Germinal center (tissue), 1 donor: ENCODE measurements around the gene ZNF740.
"Not testable (repeated sequence)": the region's sequence is repeated elsewhere in the genome, so short reads cannot be mapped to it uniquely, and the experiment has no call there.

Experiments
- DNase-seq: peaks from one replicate; pipeline ENCODE4 v3.0.0; 2012; ENCODE audit warnings: mixed read lengths, low spot score

Gene ZNF740

DNA sequence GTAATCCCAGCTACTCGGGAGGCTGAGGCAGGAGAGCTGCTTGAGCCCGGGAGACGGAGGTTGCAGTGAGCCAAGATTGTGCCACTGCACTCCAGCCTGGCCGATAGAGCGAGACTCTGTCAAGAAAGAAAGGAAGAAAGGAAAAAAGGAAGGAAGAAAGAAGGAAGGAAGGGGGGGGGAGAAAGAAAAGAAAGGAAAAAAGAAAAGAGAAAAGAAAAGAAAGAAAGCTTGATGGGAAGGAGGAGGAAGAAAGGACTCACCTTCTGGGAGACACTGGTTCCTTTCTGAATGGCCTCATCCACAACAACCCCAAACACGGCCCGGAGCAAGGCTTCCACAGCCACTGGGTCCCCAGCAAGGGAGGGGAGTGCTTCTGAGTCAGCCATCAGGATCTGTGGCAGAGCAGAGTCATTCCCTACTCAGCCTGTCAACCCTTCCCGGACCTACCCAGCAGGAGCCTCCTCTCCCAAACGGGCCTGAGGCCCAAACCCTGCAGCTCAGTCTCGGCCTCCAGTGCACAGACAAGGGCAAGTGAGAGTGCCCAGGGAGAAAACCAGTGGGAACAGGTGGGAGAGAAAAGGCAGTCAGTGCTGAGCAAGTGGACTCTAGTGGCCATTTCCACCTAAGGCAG, 7.3 kb upstream of the ZNF740 start:
- DNase-seq, result no peak

DNA sequence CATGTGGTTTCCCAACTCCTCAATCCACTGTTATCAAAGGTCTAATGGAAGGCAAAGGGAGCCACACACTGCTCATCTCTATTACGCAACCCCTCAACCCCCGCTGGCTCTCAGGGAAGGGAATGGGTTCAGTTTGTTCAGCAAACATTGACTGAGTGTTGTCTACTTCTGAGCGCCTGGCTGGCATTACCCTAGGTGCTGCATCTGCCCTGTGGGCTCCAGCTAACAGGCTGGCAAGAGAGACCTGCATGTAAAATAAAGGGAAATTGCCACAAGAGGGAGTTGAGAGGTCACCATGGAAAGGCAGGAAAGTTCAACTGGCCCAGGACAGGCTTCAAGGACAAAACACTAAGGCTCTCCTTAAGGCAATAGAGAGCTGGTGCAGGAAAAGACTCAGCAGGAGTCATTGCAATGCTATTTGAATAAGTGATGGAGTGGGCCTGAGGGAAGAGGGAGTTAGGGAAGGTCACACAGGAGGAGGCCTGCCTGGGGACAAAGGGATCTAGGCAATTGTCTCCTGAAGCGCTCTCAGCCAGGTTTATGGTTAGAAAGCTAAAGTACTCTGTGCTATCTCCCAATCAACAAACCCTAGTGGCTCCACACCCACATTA, 5.5 kb upstream of the ZNF740 start:
- DNase-seq, result no peak

- DNase-seq, result no peak
These were observed 3.8 kb upstream of the ZNF740 start for GRCh38 chr12:53176750-53177149.

GRCh38 chr12:53177447-53177846, 3.1 kb upstream of the ZNF740 start:
- not testable (repeated sequence) for DNase-seq

DNA sequence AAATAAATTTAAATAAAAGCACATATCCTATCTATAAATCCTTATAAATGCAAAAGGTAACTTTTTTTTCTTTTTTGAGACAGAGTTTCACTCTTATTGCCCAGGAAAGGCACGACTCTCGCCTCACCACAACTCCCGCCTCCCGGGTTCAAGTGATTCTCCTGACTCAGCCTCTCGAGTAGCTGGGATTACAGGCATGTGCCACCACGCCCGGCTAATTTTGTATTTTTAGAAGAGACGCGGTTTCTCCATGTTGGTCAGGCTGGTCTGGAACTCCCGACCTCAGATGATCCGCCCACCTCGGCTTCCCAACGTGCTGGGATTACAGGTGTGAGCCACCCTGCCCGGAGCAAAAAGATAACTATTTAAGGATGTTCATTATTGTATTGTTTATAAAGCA, 1.7 kb upstream of the ZNF740 start:
- not testable (repeated sequence) for DNase-seq

DNA sequence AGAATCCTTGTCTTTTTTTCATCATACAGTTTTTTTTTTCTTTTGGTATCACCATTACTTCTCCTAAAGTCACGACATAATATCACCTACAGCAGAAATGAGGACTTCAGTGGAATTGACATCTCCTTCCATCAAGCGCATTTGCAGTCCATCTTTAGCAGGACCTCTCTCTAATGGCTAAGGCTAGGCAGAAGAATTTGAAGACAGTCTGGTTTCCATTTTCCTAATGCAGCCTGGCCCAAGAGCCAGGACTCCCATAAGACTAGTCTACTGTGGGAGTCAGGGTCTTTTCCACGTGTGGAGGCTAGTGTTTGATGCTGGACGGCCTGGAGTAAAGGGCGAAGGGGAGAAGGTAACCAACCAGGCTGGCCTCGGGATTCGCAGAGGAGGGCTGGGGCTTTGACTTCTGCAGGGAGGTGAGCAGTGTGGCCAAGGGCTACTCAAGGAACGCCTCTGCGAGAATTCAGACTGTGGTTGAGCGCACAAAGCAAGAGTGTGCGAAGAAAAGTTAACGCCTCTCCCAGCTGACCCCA, 769 bp upstream of the ZNF740 start:
- DNase-seq, result no peak

DNA sequence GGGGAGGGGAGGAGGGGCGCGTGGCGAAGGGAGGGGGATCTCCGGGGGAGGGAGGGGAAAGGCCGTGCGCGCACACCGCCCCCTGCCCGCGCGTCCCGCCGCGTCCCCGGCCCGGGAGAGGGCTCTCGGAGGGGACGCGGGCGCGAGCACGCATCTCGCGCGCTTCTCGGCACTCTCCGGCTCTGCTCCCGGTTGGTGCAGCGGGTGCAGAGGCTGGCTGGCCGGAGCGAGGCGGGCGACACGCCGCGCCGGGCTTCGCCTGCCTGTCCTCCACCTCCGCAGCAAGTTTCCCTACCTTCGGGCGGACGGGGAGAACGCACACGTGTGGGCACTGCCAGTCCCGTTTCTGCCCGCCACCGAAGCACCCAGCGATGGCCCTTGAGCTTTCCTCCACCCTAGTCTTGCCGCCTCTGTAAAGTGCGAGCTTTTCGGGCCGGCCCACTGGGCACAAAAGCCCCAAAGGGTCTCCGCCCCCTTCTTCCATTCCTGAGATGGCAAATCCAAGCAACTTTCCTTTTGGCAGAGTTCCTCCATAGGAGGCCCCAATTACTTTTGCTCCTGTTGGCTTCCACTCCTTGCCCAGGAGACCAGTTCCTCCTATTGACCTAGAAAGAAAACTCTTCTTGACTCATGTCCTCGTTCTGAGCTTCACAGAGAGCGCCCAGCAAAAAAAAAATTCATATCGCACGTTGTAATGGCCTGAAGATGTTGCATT, 566 bp downstream of the ZNF740 start:
- DNase-seq, result peak; percentile 89

- no peak for DNase-seq
These were observed 1.4 kb downstream of the ZNF740 start for GRCh38 chr12:53181935-53182334.

GRCh38 chr12:53182903-53183302, 2.4 kb downstream of the ZNF740 start:
- DNase-seq, result no peak

DNA sequence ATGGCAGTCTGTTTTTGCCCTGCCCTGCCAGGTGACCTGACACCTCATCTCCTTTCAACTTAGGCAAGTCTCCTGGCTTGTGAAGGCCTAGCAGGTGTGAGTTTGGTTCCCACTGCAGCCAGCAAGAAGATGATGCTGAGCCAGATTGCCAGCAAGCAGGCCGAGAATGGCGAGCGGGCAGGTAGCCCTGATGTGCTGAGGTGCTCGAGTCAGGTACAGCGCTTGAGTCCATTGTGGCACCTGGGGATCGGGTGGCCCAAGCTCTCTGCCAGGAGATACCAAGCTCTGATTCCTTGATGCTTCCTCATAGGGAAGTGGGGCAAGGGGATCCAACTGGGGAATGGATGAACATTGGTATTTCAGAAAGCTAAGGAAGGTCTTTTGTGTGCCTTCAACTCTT, 4.3 kb downstream of the ZNF740 start:
- DNase-seq, result no peak

DNA sequence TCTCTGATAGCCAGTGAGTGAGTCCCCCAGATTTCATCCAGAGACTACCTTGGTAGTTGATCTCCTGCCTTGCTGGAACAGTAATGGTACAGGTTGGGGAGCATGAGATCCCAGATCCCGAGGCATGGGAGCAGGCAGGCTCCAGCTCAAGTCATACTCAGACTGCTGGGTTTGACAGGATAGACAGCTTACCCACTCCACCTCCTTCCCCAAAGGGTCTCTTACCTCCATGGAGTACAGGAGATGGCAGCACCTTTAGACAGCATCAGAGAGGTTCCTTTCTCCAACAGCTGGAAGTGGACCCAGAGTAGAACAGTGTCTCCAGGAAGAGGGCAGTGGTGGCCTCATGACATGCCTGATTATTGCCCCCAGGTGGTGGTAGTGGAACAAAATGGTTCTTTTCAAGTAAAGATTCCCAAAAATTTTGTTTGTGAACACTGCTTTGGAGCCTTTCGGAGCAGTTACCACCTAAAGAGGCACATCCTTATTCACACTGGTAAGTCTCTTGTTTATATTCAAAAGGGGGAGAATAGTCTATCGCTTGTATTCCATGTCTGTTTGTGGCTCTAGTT, 5.1 kb downstream of the ZNF740 start:
- DNase-seq, result no peak

- no peak for DNase-seq
These were observed 6.2 kb downstream of the ZNF740 start for GRCh38 chr12:53186745-53187144.

DNA sequence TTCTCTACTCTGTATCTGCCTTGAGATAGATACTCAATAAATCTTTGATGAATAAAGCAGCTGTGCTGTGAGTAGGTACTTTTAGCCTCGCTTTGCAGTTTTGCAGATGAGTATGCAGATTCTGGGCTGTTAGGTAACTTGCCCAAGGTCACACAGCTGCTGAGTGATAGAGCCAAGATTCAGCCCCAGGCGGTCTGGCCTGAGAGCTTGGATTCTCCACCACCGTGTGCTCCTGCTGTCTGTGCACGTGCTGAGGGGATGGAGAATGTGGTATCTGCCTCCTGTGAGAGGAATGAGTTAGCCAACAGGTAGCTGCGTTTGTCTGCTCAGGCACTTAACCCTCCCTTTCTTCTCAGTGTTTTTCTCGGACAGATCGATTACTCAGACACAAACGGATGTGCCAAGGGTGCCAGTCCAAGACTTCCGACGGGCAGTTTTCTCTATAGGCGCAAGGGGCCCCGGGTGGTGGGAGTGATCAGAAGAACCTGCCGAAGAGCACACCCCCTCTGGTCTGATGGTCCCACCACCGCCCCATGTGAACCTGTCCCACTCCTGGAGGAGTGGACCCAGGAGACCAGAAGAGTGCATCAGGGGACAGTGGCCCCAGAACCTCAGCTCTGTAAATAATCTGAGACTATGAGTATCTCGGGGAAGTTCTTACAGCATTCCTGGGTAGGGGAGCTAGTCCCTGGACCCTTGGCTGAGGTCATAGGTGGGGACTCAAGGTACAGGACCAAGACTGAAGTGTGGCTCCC, 6.8 kb downstream of the ZNF740 start:
- no peak for DNase-seq

GRCh38 chr12:53190108-53190729, 9.7 kb downstream of the ZNF740 start:
- DNase-seq, result peak; percentile 67

DNA sequence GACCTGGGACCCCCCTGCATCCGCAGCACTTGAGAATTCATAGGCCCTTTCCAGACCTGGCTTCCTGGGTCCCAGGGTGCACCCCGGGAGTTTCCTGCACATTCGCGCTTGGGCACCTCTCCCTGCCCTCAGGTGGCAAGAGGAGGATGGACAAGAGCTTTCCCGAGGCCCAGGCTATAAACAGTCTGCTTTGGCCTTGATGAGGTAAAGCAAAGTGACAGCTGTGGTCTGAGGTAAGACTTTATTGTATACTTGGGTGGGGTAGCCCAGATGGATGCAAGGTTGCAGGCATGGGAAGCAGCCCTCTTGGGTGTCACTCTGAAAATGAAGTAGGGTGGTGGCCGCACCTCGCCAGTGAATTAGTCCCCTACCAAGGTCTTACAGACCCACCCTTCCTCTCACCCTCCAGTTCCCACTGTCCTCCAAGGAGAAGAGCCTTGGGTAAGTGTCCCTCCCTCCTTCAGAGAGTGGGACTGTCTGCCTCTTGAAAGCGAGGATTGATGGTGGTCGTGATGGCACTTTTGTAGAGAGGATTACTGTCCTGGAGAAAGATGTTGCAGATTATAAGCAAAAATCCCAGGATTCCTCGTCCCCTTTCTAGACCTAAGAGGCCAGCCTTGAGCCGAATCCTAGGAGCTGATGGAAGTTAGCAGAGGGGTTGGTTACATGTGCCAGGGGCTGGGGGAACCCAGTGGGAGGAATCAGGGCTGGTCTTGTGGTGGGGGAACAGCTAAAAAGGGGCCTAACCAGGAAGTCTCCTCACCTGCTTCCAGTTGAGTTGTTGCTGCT, 10.8 kb downstream of the ZNF740 start:
- no peak for DNase-seq

GRCh38 chr12:53191885-53192530, 11.5 kb downstream of the ZNF740 start:
- DNase-seq, result no peak

DNA sequence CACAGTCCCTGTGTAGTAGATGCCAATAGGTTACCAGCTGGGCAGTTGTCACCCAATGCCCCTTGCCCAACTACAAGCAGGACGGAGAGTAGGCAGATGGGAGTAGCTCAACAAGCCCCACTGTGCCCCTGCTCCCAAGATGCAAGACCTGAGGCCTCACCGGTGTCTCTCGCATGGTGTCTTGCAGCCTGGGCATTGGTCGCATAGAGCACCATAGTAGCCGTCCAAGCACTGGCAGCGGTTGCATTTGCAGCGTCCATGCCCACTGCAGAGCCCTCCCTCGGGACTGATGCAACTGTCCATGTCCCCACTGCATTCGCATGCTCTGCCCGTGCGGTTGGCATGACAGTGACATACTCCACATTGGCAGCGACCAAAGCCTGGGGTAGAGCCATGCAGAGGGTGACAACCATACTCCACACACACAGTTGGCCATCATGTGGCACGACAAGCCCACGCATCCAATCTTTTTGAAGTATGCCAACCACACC, 12.1 kb downstream of the ZNF740 start:
- no peak for DNase-seq

- DNase-seq, result no peak
These were observed 12.5 kb downstream of the ZNF740 start for GRCh38 chr12:53193040-53193439.

DNA sequence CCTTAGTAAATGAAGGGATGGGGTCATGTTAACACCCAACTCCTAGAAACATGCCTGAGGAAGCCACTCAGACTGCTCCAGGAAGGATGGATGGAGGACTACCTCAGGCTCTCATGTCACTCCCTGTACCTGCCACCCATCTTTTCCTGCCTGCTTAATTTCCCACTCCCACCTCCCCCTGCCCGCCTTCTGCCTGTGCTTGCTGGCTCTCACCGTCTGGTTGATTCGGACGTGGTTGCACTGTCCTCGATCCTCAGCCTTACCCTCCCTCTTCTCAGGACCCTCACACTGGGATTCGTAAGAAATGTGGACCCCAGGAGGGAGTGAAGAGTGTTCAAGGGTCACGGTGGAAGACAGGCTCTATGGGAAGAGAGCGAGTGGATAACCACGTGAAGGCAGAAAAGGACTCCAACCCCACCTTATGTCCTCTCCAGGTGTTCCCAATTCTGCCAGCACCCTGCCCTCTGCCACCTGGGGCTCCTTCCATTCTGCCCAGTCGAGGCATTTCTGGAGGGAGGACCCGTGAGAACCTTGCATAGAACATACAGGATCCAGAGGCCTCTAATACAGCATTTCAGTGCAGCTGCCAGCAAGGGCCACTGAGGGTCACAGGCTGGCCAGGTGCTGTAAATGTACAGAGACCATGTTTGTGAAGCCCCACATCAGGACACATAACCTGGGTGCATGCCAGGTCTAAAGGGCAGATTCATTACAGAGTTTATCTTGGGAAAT, 13.6 kb downstream of the ZNF740 start:
- DNase-seq, result no peak
